Endodermal cell (in vitro differentiated cells): ENCODE data around the gene ADAMTS12. TPM values are rescaled to one million over a fixed set of nuclear protein-coding genes. Genes with fewer than 3 reads are reported as not detected.

ENCODE experiments used
- DNase-seq: peaks from one replicate; pipeline ENCODE4 v3.0.0-alpha.2; 2017
- H3K27ac ChIP-seq: 2 replicates; pipeline ENCODE4 v1.5.1; 2013; ENCODE audit warnings: mild to moderate bottlenecking, low read depth, low read length, moderate library complexity
- H3K27me3 ChIP-seq: 2 replicates; pipeline ENCODE4 v1.6.1; 2013; ENCODE audit warnings: mild to moderate bottlenecking, low read length, moderate library complexity; ENCODE audit not compliant: insufficient read depth, control insufficient read depth, poor library complexity, severe bottlenecking
- H3K36me3 ChIP-seq: 2 replicates; pipeline ENCODE4 v1.7.0; 2013; ENCODE audit warnings: mild to moderate bottlenecking, low read length, moderate library complexity; ENCODE audit not compliant: control insufficient read depth, insufficient read depth
- H3K4me1 ChIP-seq: one replicate; pipeline ENCODE4 v1.7.0; 2013; ENCODE audit warnings: low read length; ENCODE audit not compliant: control insufficient read depth, insufficient read depth
- H3K4me3 ChIP-seq: 2 replicates; pipeline ENCODE4 v1.5.1; 2013; ENCODE audit warnings: mild to moderate bottlenecking, low read length, moderate library complexity
- H3K9ac ChIP-seq: 2 replicates; pipeline ENCODE4 v1.6.1; 2013; ENCODE audit warnings: mild to moderate bottlenecking, low read length, moderate library complexity; ENCODE audit not compliant: poor library complexity, severe bottlenecking; ENCODE audit errors: extremely low read depth
- H3K9me3 ChIP-seq: 2 replicates; pipeline ENCODE4 v1.6.1; 2013; ENCODE audit warnings: mild to moderate bottlenecking, low read length, moderate library complexity; ENCODE audit not compliant: control insufficient read depth
- H3K27ac Mint-ChIP-seq: 2 replicates; pipeline ENCODE4 v1.8.0; 2020; ENCODE audit warnings: mixed read lengths
- H3K27me3 Mint-ChIP-seq: 2 replicates; pipeline ENCODE4 v1.8.0; 2021; ENCODE audit warnings: mild to moderate bottlenecking, mixed read lengths; ENCODE audit not compliant: insufficient read depth
- H3K36me3 Mint-ChIP-seq: 2 replicates; pipeline ENCODE4 v1.8.0; 2020; ENCODE audit warnings: low read depth, mixed read lengths
- H3K4me1 Mint-ChIP-seq: 2 replicates; pipeline ENCODE4 v1.8.0; 2020; ENCODE audit warnings: mixed read lengths
- H3K4me3 Mint-ChIP-seq: 2 replicates; pipeline ENCODE4 v1.8.0; 2020; ENCODE audit warnings: mild to moderate bottlenecking, moderate library complexity, mixed read lengths
- H3K9me3 Mint-ChIP-seq: 2 replicates; pipeline ENCODE4 v1.8.0; 2020; ENCODE audit warnings: mild to moderate bottlenecking, mixed read lengths
- WGBS, 2 experiments: methylation state at CpG; one replicate each; pipeline versions ENCODE4 v1.1.5 to v1.1.7; 2013; ENCODE audit warnings: missing lambda C conversion rate in 2 of 2, mixed read lengths in 1 of 2; ENCODE audit not compliant: insufficient coverage in 1 of 2, insufficient read length in 1 of 2; 5-methylcytosine and 5-hydroxymethylcytosine counted together
- total RNA-seq, 2 donors: library from RNA; stranded (reverse); fragmentation: NEBNext Ultra II Directional in 1 of 2; extraction: Animal tissue kit (Norgen Biotek cat#: 25700) in 1 of 2; gene quantifications; 2 replicates in 1 of 2; 3 replicates in 1 of 2; pipeline ENCODE4 v1.2.1, GENCODE V29; 2021
- TF ChIP-seq, protein P1 (sequence below): fragments of 200-600 bp; sonication (generic); conservative IDR thresholded peaks from 2 replicates; pipeline ENCODE4 v1.5.0; 2021; ENCODE audit warnings: antibody characterized with exemption, mild to moderate bottlenecking

The ADAMTS12 gene
- total RNA-seq, 2 donors from 2014 or later: 80.2 to 123 TPM

DNA sequence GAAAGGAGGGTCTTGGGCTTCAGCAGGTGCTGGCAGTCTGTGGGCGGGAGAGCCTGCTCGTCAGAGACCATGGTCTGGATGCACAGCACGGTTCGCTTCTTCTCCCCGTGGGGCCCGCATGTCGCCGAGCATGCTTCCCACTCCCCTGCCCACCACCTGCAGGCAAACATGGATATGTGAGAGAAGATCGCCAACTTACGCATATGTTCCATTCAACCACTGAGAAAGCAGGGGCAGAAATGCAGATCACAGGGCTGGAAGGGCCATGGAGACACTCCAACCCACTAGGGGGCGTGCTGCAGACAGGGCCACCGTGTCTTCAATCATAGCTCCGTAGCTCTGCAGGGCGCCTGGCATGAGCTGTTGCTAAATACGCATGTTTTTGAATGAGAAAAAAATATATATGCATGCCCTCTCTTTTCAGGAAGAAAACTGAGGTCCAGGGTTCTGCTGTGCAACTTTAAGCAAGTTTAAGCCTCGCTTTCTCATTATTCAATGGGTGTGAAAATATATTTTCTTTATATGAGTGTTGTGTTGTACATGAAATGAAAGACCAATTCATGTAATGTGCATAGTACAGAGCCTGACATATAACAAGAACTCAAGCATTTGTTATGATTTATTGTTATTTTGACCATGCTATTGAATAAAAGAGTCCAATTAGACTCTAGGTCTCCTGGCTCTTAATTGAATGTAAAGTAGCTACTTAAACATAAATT, 303.0 kb downstream of the ADAMTS12 start:
- Mint-ChIP-seq H3K4me3 (no peak overlapping the region), H3K4me1 (peaks cover 7% of the 10 kb centered on the region), H3K27ac (no peak overlapping the region), H3K27me3 (no peaks in the 10 kb centered on the region), H3K9me3 (no peaks in the 10 kb centered on the region), H3K36me3 (peaks cover 33% of the 10 kb centered on the region)
- TF ChIP-seq, protein P1, sequence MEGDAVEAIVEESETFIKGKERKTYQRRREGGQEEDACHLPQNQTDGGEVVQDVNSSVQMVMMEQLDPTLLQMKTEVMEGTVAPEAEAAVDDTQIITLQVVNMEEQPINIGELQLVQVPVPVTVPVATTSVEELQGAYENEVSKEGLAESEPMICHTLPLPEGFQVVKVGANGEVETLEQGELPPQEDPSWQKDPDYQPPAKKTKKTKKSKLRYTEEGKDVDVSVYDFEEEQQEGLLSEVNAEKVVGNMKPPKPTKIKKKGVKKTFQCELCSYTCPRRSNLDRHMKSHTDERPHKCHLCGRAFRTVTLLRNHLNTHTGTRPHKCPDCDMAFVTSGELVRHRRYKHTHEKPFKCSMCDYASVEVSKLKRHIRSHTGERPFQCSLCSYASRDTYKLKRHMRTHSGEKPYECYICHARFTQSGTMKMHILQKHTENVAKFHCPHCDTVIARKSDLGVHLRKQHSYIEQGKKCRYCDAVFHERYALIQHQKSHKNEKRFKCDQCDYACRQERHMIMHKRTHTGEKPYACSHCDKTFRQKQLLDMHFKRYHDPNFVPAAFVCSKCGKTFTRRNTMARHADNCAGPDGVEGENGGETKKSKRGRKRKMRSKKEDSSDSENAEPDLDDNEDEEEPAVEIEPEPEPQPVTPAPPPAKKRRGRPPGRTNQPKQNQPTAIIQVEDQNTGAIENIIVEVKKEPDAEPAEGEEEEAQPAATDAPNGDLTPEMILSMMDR: peak; percentile 88
- H3K4me1 ChIP-seq: peaks cover 6% of the 10 kb centered on the region
- no peaks in the 10 kb centered on the region for H3K9me3 ChIP-seq
- H3K9ac ChIP-seq: no peak overlapping the region
- DNase-seq: peak; percentile 92
- no peak overlapping the region for H3K27ac ChIP-seq
- no peaks in the 10 kb centered on the region for H3K36me3 ChIP-seq
- no peak overlapping the region for H3K4me3 ChIP-seq
- 81 to 83% methylated on average over 4 to 16 of the region's 16 CpGs for WGBS, 2 experiments
- no peaks in the 10 kb centered on the region for H3K27me3 ChIP-seq

DNA sequence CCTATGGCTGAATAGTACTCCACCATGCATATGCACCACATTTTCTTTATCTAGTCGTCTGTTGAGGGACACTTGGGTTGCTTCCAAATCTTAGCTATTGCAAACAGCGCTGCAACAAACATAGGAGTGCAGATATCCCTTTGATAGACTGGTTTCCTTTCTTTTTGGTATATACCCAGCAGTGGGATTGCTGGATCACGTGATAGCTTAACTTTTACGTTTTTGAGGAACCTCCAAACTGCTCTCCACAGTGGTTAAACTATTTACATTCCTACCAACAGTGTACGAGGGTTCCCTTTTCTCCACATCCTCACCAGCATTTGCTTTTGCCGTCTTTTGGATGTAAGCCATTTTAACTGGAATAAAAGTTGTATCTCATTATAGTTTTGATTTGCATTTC, 308.5 kb downstream of the ADAMTS12 start:
- no peaks in the 10 kb centered on the region for H3K9me3 ChIP-seq
- no peaks in the 10 kb centered on the region for H3K9me3 Mint-ChIP-seq
- TF ChIP-seq, protein P1: no peak
- no peak overlapping the region for H3K27ac ChIP-seq
- no peaks in the 10 kb centered on the region for H3K36me3 ChIP-seq
- WGBS, 2 experiments: 90 to 95% methylated on average over 5 to 6 of the region's 6 CpGs
- no peak overlapping the region for H3K4me3 Mint-ChIP-seq
- peaks cover 11% of the 10 kb centered on the region for H3K4me1 ChIP-seq
- H3K9ac ChIP-seq: no peak overlapping the region
- H3K27ac Mint-ChIP-seq: no peak overlapping the region
- H3K36me3 Mint-ChIP-seq: peaks cover 50% of the 10 kb centered on the region
- no peaks in the 10 kb centered on the region for H3K27me3 ChIP-seq
- H3K27me3 Mint-ChIP-seq: no peaks in the 10 kb centered on the region
- H3K4me1 Mint-ChIP-seq: peaks cover 7% of the 10 kb centered on the region
- no peak overlapping the region for H3K4me3 ChIP-seq
- DNase-seq: no peak

DNA sequence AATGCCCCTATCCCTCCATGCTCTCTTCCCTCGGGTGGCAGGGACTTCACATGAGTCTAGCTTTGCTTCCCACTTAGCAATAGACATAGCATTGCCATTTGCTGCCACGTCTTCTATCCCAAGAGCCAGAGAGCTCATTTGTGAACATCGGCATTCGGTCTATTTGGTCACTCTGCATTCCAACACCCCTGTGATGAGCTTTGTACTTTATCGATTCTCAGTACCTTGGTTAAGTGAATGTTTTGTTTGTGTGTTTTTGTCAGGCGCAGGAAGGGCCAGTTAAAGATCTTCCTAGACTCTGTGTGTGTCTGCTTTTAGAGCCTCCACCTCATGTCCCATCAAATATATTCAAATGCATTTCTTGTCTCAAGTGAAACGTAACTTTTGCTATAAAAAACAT, 309.4 kb downstream of the ADAMTS12 start:
- H3K27me3 Mint-ChIP-seq: no peaks in the 10 kb centered on the region
- H3K9me3 Mint-ChIP-seq: no peaks in the 10 kb centered on the region
- H3K36me3 Mint-ChIP-seq: peaks cover 42% of the 10 kb centered on the region
- Histone ChIP-seq H3K9ac (no peak overlapping the region), H3K27me3 (no peaks in the 10 kb centered on the region), H3K4me3 (no peak overlapping the region), H3K9me3 (no peaks in the 10 kb centered on the region), H3K27ac (no peak overlapping the region), H3K36me3 (no peaks in the 10 kb centered on the region), H3K4me1 (peaks cover 11% of the 10 kb centered on the region)
- TF ChIP-seq, protein P1: no peak
- H3K4me3 Mint-ChIP-seq: no peak overlapping the region
- peaks cover 3% of the 10 kb centered on the region for H3K4me1 Mint-ChIP-seq
- WGBS, 2 experiments: 89 to 95% methylated on average over 5 to 7 of the region's 7 CpGs
- H3K27ac Mint-ChIP-seq: no peak overlapping the region
- DNase-seq: no peak
